Left ventricle myocardium superior (tissue), 1 donor: ENCODE results near the gene FIBCD1. TPM values are rescaled to one million over a fixed set of nuclear protein-coding genes. Genes with fewer than 3 reads are reported as not detected.

ENCODE experiments used
- ATAC-seq: fragments of 200-7000 bp; cut with Tn5 transposase; one replicate; pipeline ENCODE4 v1.9.1; 2020; ENCODE audit warnings: mild to moderate bottlenecking, moderate library complexity
- DNase-seq: peaks from one replicate; pipeline ENCODE4 v3.0.0-alpha.2; 2020
- intact Hi-C: fragments of 100-400 bp; cut with micrococcal nuclease; formaldehyde crosslinking; loops from one replicate; pipeline ENCODE4 v1.11.0; 2022
- total RNA-seq: library from RNA; stranded (reverse); fragmentation: NEBNext Ultra II Directional; extraction: Animal tissue kit (Norgen Biotek cat#: 25700); gene quantifications from one replicate; pipeline ENCODE4 v1.2.1, GENCODE V29; 2021
- donor health status: DM: no; HTN: yes; CAD: no; lungs with severe emphysema.

Gene FIBCD1
- total RNA-seq, 1 donor from 2014 or later: 0.40 TPM

DNA sequence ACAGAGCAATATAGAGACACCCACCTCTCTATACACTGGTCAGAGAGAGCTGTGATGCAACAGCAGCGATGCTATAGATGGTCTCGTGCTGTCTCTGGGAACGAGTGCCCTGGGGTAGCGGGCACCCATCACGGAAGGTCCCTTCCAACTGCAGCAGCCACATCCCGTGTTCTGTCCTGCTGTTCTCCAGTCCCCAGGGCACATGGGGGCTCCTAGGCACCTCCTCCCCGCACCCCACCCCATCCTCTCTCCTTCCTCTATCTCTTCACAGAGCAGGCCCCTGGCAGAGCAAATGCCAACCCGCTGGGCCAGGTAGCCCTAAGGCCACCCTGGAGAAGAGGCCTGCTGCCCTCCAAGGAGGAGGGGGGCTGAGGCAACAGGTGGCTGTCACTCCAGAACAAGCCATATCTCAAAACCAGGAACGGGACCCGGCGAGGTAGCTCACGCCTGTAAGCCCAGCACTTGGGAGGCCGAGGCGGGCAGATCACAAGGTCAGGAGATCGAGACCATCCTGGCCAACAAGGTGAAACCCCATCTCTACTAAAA, 8.2 kb downstream of the FIBCD1 start:
- intact Hi-C loops: loop anchor here (10.0 kb wide), 1 partner anchor 66 kb away; no protein-coding TSS in a partner anchor
- ATAC-seq (no peak), DNase-seq (no peak)

DNA sequence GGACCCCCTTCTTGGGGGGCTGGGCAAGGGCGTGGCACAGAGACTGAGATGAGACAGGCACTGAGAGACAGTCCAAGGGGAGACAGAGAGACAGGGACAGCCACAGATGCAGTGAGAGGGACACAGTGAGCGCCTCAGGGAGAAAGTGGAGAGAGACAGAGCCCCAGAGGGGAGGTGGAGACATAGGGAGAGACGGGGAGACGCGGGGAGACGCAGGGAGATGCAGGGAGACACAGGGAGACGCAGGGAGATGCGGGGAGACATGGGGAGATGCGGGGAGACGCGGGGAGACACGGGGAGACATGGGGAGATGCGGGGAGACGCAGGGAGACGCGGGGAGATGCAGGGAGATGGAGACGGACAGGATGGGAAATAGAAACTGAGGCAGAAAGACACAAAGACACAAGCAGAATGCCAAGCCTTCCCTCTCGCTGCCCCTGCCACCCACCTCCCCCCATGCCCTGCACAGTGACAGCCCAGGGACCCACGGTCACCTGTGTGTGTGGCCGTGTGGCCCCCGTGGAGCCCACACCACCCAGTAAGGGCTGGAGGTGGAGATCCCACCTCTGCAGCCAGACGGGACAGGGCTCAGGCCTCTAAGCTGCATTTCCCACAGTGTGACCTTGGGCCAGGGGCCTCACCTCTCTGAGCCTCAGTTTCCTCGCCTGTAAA, 8.8 kb downstream of the FIBCD1 start:
- intact Hi-C loops: loop anchor here (10.0 kb wide), 1 partner anchor 65 kb away; no protein-coding TSS in a partner anchor
- DNase-seq (no peak), ATAC-seq (no peak)

DNA sequence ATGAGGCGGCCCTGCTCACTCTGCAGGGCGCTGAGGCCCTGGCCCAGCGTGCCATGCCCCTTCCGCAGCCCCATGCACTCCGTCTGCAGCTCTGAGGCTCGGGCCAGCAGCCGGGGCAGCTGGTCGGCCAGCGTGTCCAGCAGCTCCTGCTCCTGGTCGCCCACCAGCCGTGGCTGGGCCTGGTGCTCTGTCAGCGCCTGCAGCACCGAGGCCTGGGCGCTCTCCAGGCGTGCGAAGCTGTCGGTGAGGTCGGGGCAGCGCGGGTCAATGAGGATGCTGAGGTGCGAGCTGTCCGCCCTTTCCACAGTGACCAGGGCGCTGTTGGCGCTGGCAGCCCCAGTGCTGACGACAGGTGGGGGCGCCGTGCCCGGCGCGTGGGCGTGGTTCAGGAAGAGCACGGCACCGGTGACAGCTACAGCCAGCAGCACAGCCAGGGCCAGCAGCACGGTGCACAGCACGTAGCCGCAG, 9.4 kb downstream of the FIBCD1 start:
- intact Hi-C loops: loop anchor here (10.0 kb wide), 1 partner anchor 65 kb away; no protein-coding TSS in a partner anchor
- ATAC-seq (no peak), DNase-seq (no peak)

DNA sequence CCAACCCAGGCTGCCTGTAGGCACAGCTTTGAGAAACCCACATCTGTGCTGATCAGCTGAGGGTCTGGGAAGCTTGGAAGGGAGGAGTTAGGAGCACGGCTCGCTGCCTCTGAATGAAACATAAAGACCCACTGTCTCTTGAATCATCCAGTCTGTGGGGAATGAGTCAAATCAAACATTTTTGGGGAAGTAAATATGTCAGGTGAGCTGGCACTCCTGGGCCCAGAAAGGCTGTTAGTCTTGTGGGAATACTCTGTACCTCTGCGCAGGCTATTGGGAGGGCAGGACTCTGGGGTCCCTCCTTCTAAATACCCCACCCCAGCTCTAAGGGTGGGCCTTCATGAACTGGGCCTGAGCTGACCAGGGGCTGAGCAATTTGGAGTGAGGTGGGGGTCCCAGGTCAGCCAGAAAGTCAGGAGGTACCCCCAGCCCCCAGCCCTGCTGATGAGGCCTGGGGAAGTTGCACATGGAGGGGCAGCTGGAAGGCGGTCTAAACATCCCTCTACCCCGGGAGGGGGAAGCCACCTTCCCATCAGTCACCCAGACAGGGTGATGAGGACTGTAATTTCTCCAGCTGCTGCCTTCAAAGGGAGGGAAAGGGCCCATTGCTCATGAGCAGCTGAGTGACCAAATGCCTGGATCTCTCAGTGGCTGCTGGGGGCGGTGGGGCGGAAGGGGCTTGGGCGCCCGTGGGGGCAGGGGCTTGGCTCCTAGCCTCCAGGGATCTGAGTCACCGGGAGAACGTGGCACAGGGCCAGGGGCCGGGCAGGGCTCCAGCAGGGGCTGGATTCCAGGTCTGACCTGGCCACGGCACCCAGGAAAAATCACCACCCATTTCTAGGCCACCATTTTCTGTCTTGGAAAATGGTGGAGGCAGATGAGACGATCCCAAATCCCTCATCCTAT, 10.8 kb downstream of the FIBCD1 start:
- ATAC-seq (peak; percentile 35), DNase-seq (peak; percentile 78)
- intact Hi-C loops: no loop called here

DNA sequence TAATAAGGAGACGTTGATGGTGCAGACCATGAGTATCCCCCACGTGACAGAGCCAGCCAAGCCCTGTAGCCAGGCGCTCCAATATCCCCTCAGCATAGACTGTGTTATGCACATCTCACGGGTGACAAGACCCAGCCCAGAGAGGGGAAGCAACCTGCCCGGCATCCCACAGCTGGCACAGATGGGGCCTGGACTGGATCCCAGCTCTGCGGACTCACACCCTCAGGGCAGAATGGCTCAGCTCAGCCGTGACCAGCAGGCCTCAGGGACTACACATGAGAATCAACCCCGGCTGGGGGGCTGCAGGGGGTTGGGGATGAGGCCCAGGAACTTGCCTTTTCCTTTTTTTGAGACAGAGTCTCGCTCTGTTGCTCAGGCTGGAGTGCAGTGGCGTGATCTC, 11.7 kb downstream of the FIBCD1 start:
- intact Hi-C loops: no loop called here
- ATAC-seq (no peak), DNase-seq (no peak)

DNA sequence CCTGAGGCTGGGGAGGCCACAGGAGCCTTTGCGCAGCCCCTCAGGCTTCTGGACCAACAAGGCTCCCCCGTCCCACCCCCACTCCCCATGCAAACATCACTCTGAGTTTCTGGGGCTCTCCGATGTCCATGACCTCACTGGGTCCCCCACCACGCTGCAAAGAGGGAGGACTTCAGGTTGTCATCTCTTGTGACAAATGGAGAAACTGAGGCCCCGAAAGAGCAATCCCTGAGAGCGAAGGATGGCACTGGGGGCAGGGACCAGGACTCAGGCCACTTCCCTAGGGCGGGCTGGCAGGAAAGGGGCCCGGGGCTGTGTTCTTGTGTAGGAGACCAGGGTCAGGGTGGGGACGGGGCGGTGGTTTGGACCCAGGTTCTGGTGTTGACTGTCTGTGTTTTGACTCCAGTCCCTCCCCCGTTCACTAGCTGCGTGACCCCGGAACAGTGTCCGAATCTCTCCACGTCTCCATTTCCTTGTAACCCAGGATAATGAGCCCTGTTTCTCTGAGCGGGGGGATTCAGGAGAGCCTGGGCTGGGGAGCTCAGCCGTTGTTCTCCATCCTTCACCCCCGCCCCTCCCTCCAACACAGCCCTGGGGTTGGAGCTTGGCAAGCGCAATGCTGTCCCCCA, 13.9 kb downstream of the FIBCD1 start:
- intact Hi-C loops: no loop called here
- no peak for DNase-seq
- no peak for ATAC-seq

DNA sequence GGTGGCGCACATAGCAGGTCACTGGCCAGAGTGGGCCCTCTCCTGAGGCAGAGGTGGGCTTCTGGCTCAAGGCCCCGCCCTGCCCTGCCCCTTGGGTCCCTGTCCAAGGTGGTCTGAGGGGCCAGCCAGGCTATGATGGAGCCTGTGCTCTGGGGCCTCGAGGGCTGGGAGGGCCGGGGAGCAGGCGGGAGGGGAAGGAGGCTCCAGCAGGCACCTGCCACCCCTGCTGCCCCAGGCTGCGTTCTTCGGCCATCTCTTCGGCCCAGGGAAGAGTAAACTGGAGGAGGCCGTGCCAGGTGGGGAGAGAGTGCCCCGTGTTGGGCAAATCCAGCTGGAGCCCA, 14.6 kb downstream of the FIBCD1 start:
- ATAC-seq (no peak), DNase-seq (no peak)
- intact Hi-C loops: no loop called here

DNA sequence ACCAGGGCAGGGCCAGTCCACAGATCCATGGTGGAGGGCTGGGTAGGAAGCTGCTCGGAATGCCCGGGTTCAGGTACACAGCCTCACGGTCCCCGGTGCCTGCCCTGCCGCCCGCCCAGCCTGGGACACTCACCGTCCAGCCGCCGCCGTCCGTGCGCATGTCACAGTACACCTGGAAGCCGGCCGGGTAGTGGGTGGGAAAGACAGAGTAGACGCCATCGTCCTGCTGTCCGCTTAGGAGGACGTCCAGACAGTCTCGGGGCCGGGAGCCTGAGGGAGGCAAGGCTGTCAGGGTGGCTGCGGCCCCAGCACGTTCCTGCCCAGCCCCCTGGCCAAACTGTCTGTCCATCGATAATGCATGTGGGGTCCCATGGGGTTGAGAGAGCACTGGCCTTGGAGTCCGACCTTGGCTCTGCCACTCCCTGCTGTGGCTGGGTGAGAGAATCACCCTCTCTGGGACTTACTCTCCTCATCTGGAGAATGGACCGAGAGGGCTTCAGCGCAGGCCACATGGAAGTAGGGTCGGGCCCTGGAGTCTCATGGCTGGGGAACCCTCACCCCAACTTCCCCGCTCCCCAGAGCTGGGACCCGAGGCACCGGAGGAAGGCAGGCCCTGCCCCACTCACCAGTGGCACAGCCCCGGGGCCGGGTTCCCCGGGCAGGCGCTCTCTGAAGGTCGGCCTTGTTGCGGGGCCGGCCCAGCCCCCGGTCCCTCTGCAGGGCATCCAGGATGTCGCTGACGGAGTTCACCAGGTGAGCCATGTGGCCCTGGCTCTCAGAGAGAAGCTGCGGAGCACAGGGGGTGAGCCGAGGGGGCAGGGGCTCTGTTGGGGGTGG, 15.2 kb downstream of the FIBCD1 start:
- intact Hi-C loops: no loop called here
- DNase-seq (no peak), ATAC-seq (no peak)

DNA sequence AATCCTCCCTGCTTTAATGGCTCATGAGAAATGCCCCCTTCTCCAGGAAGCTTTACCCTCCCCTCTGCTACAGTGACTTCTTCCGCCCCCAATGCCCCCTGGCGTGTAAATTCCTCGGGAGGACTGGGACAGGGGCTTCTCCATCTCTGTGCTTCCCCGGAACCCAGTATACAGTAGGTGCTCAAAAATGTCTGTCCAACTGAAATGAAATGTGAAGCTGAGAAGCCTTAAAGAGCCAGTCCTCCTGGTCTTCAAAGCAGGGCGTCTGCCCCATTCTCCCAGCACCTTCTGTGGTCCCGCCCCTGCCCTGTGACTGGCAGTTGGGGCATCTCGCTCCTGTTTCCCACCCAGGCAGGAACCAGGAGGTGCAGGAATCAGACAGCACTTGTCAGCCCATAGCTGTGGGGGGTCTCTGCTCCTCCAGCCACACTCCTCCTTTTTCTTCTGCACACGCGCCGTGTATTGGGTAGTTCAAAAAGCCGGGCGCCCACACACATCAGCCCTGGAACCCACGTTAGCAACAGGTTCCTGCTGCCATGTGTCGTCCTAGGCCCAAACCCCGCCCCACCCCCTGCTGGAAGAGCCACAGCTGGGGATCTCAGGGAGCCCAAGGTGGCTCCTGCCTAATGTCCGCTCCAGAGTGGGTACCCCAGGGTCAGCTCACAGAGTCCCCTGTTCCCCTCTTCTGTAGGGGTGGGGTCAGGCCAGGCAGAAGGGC, 16.0 kb downstream of the FIBCD1 start:
- DNase-seq: no peak
- intact Hi-C loops: no loop called here
- no peak for ATAC-seq

DNA sequence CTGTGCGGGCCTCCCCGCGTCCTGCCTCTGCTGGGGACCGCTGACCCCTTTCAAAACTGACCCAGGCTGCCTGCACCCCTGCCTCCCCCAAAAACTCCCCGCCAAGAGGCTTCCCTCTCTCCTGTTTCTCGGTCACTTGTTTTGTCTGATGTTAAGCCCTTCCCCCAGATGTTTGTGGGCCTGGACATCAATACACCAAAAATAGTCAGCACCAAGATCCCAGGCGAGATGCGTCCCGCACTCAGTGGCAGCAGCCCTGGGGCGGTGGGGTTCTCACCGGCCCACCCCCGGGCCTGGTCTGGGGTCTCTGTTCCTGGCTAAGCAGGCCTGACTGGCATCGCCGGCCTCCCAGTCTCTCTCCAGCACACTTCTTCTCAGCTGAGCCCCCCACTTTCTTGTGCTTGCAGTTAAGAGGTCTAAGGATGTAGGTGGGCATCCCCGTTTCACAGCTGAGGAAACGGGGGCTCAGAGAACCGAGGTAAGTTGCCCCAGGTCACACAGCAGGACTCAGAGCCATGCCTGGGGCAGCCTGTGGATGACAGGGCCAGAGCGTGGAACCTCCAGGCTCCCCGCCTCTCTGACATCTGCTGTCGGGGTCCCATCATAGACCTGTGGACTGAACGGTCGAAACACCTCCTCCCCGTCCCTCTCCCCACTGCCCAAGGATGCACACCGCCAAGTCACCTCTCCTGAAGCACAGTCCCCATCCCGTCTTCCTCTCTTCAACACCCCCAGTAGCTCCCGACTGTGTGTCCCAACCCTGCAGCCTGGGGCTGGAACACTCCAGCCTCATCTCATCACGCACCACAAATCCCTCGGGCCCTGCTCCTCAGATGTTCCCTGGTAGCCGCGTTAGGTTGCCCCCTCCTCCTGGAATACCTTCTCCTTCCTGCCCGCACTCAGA, 16.8 kb downstream of the FIBCD1 start:
- no peak for DNase-seq
- no peak for ATAC-seq
- intact Hi-C loops: no loop called here

DNA sequence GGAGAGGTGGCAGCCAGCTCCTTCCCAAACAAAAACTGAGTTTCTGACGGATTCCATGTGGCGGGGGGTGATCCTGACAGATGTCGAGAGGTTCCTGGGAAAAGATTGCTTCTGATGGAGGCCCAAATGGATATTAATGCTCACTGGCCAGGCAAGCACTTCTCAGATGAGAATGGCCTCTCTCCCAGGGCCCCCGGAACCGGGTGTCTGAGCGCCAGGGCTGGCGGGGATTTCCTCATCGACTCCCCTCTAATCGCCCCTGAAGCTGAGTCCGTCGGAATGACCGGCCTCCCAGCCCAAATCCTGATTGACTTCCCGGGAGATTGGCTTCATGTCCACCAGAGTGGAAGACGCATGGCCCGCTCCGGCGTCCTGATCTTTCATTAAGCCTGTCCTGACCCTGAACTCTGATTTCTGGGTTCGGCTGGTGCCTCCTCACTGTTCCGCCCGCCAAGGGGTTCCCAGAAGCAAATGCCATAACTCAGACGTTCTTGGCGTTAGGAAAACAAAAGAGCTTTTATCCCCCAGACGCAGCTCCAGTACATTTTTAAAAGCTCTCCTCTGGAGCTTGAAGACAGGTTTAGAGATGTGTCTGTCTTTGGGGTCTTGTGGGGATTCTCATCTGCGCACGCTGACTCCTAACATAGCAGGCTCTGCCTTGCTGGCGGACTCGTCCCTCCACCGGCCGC, 17.6 kb downstream of the FIBCD1 start:
- ATAC-seq (no peak), DNase-seq (no peak)
- intact Hi-C loops: no loop called here

DNA sequence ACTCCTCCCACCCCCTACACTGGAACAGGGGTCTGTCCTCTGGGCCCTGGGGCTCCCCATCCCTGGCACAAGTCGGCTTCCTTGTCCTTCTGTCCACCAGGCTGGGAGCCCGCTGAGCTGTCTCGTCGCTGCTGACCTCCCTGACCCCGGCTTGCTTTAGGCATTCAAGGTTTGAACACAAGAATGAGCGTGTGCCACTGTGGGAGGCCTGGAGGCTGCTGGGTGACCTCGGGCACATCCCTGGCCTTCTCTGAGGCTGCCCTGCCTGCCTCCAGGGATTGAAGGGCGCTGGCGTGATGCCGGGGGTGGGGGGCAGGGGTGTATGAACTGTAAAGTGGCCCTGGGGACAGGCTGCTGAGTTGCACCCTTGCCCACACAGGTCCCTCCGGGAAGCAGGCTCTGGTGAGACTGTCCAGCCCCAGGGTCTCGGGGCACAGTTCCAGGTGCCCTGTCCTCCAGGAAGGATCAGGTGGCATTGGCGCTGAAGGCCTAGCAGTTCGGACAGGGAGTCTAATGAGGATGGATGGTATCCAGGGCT, 18.2 kb downstream of the FIBCD1 start:
- ATAC-seq (no peak), DNase-seq (no peak)
- intact Hi-C loops: no loop called here

DNA sequence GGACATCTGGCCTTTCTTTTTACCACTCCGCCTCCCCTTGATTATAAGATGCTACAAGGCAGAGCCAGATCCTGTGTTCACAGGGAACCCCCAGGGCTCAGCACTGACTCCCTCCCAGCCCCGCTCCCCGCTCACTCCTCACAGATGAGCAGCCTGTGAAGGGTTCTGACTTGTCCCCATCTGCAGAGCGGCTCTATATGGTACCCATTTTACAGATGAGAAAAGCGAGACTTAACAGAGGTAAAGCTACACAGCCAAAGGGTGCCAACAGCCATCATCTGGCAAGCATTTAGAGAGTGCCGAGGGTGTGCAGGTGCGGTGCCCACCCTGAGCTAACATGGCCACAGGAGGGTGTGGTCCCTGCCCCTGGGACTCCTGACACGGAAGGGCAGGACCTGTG, 18.8 kb downstream of the FIBCD1 start:
- ATAC-seq: no peak
- intact Hi-C loops: no loop called here

DNA sequence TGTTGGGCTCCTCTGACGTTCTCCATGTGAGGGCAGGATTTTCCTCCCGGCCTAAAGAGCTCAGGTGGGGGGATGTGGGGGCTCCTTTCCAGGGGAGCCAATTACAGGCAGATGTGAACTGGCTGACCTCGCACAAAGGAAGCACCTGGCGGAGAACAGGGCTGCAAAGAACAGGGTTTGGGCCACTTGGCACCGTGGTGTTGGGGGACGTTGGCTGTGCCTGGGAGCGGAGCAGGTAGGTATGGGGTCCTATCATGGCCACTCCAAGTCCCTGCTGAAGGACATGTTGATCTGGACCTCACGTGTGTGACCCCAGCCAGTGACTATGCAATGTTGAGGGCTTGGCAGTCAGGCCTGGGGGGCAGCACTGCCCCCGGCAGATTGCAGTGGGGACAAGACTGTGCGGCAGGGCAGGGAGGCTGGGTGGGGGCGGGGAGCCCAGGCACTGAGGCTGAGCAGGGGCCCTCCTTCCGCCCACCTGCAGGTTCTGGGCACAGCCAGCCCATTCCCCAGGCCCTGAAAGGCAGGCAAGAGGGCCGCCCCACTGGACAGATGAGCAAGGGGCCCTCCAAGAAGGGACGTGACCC, 19.4 kb downstream of the FIBCD1 start:
- intact Hi-C loops: no loop called here
- ATAC-seq: no peak
- DNase-seq: no peak

More for the DNA sequence above, 18.8 kb downstream of the FIBCD1 start:
- DNase-seq: no peak

DNA sequence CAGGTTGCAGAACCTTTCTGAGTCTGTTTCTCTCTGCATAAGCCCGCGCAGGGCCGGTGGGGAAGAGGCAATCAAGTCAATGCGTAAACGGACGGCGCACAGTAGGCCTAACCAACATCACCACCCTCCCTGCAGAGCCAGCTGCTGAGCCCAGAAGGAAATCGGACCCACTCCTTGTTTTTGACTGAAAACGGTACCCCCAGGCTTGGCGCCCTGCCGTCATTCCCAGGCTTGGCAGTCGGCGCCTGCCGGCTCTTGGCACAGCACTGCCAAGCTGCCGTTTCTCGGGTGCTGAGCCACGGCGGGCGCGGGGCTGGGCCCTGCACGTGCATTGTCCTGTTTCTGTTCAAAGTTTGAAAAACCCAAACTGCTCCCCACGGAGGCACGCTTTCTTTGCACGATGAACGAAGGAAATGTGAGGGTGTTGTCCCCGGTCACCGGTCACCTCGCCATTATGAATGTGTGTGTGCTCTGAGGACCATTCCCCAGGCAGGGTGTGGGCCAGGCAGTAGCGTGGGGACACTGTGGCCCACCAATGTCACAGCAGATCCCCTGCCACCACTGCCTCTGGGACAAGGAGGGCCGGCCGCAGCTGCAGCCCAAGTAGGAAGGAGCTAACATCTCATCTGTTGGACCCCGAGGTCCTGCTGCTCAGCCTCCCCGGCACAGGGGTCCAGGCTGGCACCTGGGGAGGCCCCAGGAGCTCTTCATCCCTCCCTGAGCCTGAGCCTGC, 20.1 kb downstream of the FIBCD1 start:
- DNase-seq: peak; percentile 60
- ATAC-seq: peak; percentile 67
- intact Hi-C loops: no loop called here
